ENCODE measurements around the gene NPAS1.
"Not testable (repeated sequence)": the region's sequence is repeated elsewhere in the genome, so short reads cannot be mapped to it uniquely, and the experiment has no call there.

The NPAS1 gene

GRCh38 chr19:47047272-47047762 lies 27.7 kb downstream of the NPAS1 start:
- no peak for DNase-seq

DNA sequence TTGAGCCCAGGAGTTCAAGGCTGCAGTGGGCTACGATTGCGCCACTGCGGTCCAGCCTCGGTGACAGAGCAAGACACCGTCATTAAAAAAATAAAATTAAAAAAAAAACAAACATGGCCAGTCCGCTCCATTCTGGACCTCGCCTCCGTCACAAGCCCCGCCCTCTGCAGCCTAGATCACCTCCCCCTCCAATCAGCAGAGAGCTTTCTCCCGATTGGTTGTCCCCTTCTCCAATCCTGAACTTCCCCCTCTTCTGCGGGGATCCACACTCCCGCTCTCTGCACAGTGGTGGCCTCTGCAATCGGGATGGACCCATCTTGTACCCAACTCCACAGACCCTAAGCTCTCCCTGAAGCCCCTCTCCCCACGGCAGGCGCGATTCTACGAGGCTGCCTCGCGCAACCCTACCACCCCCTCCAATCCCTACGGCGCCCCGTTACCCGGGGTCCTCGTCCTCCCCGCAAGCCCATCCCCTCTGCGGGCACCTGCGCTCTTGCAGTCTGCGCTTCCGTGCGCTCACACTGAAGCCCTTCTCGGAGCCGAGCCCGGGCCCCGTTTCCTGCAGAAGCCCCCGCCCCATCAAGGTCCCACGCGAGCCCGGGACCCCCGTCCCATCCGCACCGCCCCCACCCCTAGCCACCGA lies 28.2 kb downstream of the NPAS1 start:
- peak; percentile 84 for DNase-seq

GRCh38 chr19:47049307-47049700 lies 29.7 kb downstream of the NPAS1 start:
- no peak for DNase-seq

- not testable (repeated sequence) for DNase-seq
Observed at GRCh38 chr19:47050562-47050961, 30.9 kb downstream of the NPAS1 start.

DNA sequence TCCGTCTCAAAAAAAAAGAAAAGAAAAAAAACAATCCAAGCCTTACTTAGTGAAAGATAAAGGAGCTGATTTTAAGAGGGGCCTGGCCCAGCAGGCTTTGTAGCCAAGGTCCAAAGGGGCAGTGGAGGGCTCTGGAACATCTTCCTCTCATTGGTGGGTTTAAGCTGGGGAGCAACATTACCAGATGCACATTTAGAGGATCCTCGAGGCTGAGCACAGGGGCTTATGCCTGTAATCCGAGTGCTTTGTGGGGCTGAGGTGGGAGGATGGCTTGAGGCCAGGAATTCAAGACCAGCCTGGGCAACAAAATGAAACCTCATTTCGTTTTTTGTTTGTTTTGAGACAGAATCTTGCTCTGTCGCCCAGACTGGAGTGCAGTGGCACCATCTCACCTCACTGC lies 36.8 kb downstream of the NPAS1 start:
- DNase-seq = no peak

DNA sequence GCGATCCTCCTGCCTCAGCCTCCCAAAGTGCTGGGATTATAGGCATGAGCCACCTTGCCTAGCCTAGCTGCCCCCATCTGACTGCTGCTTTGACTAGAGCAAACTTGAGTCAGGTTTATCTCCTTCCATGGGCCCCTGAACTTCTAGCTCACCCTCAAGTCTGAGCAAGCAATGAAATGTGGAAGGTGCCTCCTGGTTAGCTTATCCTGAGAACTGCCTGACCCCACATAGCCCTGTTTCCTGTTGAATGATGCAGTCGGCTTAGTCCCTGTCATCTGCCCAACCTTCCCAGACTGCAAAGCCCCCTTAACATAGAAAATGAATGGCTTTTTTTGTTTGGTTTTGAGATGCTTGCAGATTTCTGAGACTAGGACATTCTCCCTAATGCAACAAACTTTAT lies 37.7 kb downstream of the NPAS1 start:
- no peak for DNase-seq

- DNase-seq = no peak
Observed at GRCh38 chr19:47058621-47059022, 39.0 kb downstream of the NPAS1 start.

GRCh38 chr19:47063874-47064273 lies 44.2 kb downstream of the NPAS1 start:
- DNase-seq = no peak

- no peak for DNase-seq
Observed at GRCh38 chr19:47065242-47065641, 45.6 kb downstream of the NPAS1 start.

DNA sequence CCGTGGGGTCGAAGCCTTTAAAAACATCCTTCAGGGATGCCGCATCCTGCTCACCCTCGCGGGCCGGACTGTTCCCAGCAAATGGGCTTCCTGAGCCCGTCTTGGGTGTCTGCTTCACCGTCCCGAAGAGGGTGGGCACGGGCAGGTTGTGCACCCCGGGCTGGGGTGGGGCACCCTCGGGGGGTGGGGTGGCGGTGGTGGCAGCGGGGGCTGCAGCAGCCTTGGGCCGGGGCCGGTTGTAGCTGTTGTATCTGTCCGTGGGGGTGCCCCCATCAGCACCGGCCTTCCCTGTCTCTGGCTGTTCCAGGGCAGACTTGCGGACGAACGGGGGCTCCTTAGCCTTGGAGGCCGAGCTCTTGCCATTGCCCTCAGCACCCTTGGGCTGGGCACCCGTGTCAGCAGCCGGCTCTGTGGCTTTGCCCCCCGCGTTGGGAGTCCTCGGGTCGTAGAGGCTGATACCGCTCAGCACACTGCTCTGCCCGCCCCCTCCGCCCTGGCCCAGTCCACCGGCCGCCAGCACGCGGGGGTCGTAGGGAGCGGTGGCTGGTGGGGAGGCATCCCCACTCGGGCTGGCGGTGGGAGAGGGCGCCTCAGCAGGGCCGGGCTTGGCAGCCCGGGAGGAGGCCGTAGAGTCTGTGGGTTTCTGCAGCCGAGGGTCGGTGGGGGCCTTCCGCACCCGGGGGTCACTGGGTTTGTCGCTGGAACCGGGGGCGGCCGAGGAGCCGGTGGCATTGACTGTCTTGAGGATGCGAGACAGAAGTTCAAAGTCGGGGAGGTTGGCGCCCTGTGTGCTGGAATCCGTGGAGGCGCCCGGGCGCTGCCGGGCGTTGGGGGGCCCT lies 47.0 kb downstream of the NPAS1 start:
- no peak for DNase-seq

- no peak for DNase-seq
Observed at GRCh38 chr19:47067215-47067847, 47.7 kb downstream of the NPAS1 start.

DNA sequence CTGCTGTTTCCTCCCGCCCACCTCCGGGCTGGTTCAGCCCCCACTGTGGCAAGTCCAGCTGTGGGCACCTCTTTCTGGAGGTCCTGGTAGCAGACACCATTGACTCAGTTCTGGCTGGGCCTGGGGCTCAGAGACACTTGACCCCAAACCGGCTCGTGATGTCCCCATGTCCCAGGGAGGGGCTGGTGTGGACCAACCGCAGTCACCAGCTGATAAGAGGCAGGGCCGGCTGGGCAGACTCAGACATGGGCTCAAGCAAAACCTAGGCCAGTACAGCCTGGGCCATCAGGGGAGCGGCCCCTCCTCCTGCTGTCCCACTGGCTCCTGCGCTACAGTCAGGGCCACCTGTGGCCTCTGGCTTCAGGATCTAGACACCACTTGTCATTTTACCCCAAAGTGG lies 48.6 kb downstream of the NPAS1 start:
- no peak for DNase-seq

DNA sequence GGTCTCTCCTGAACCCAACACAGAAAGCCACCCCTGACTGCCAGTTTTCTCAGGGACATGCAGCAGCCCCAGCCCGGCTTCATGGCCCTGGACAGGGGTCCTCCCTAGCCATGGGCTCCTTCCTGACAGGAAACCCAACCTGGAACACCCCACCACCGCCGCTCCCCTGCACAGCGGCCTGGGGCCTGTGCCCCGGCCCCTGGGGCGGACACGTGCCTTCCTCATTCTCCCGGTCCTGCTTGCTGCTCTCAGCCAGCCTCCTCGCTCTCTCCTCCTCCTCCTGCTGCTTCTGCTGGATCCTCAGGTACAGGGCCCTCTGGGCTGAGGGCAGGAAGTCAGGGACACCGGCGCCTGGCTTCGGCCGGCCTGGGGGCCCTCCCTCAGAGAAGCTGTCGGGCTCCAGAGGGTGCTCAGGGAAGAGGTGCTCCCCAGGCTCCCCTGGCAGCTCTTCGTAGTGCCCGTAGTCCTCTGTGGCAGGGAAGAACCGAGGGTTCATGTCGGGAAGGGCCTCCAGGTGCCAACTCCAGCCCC lies 49.3 kb downstream of the NPAS1 start:
- no peak for DNase-seq

- DNase-seq = no peak
Observed at GRCh38 chr19:47069795-47070194, 50.2 kb downstream of the NPAS1 start.

GRCh38 chr19:47070756-47071155 lies 51.1 kb downstream of the NPAS1 start:
- DNase-seq = no peak

DNA sequence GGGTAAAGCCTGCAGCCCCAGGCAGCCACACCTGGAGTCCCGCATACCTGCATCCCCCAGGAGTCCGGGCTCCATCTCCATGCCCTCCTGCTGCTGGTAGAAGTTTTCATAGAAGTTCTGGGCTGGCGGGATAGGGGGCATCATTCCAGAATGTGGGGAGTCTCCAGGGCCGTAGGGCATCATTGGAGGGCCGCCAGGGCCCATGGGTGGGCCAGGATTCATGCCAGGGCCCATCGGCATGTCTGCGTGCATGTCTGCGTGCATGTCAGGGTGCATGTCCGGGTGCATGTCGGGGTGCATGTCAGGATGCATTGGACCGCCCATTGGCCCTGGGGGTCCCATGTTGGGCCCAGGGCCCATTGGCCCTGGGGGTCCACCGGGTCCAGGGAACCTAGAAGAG lies 52.1 kb downstream of the NPAS1 start:
- no peak for DNase-seq

DNA sequence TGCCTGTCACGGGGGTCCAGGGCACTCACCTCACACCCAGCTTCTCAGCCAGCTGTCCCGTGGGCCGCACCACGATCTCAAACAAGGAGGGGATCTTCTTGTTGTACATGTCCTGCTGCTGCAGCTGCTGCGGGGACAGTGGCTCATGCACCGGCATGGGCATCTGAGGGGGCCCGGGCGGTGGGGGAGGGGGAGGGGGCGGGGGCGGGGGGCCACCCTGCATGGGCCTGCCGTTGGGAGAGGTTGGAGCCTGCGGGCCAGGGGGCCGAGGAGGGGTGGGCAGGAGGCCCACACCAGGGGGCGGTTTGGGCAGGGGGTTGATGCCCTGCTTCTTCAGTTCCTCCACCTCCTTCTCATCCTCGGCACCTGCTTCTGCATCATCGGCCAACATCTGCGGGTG lies 52.7 kb downstream of the NPAS1 start:
- no peak for DNase-seq

DNA sequence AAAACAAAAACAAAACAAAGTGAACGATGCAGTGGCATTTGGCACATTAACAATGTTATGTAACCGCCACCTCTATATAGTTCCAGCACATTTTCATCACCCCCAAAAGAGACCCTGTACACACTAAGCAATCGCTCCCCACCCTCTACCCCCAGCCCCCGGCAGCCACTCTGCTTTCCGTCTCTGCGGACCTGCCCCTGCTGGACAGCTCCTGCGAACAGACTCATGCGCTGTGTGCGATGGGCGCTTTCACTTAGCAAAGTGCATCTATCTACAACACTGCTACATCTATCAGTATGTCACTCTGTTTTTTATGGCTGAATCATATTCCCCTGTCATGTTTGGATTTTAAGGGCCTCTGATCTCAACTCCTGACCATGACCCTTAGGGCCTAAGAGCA lies 53.9 kb downstream of the NPAS1 start:
- no peak for DNase-seq

GRCh38 chr19:47074621-47075020 lies 55.0 kb downstream of the NPAS1 start:
- no peak for DNase-seq

GRCh38 chr19:47075179-47075810 lies 55.7 kb downstream of the NPAS1 start:
- DNase-seq = no peak

- no peak for DNase-seq
Observed at GRCh38 chr19:47075941-47076340, 56.3 kb downstream of the NPAS1 start.

DNA sequence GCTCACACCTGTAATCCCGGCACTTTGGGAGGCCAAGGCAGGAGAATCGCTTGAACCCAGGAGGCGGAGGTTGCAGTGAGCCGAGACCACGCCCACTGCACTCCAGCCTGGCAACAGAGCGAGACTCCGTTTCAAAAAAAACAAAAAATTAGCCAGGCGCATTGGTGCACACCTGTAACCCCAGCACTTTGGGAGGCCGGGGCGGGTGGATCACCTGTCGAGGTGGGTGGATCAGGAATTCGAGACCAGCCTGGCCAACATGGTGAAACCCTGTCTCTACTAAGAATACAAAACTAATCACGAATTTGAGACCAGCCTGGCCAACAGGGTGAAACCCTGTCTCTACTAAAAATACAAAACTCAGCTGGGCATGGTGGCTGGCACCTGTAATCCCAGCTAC lies 58.7 kb downstream of the NPAS1 start:
- not testable (repeated sequence) for DNase-seq

- no peak for DNase-seq
Observed at GRCh38 chr19:47081095-47081494, 61.5 kb downstream of the NPAS1 start.
